ENCODE data around the gene LYG2.
"Not testable (repeated sequence)": the region's sequence is repeated elsewhere in the genome, so short reads cannot be mapped to it uniquely, and the experiment has no call there.

The LYG2 gene

GRCh38 chr2:99200076-99200800 is 55.2 kb downstream of the LYG2 start:
- no peak for DNase-seq (ENCODE audit: low read depth)
- TF ChIP-seq CTCF (conservative IDR thresholded peaks at IDR 0.05; ENCODE audit: low read depth, low read length): no peak
- no peak overlapping the region for H3K4me3 ChIP-seq (ENCODE audit: low read length)

DNA sequence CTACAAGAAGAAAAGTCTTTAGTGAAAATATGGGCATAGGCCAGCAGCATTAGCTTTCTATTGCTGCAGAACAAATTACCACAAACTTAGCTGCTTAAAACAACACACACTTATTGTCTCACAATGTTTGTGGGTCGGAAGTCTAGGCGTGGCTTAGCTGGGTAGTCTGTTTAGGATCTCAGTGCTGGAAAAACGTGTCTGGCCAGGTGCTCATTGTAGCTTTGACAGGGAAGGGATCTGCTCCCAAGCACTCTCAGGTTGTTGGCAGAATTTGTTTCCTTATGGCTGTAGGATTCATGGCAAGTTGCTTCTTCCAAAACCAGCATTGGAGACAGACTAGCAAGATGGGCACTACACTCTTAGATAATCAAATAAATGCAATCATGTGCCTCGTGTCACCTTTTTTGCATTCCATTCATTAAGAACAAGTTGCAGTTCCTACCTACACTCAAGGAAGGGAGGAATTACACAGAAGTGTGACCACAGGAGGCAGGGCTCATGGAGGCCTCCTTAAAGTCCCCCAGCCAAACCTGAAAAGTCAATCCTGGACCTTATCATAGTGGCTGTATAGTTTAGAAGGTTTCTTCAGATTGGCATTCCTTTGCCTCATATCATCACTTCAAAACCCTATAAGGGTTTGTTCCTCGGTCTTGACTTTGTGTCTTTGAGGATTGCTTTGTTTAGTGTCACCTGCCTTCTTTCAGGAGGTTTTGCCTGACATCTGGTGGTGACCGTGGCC is 57.2 kb downstream of the LYG2 start:
- no peak overlapping the region for H3K4me3 ChIP-seq (ENCODE audit: low read length)
- no peak for DNase-seq (ENCODE audit: low read depth)
- TF ChIP-seq CTCF (conservative IDR thresholded peaks at IDR 0.05; ENCODE audit: low read depth, low read length): no peak

DNA sequence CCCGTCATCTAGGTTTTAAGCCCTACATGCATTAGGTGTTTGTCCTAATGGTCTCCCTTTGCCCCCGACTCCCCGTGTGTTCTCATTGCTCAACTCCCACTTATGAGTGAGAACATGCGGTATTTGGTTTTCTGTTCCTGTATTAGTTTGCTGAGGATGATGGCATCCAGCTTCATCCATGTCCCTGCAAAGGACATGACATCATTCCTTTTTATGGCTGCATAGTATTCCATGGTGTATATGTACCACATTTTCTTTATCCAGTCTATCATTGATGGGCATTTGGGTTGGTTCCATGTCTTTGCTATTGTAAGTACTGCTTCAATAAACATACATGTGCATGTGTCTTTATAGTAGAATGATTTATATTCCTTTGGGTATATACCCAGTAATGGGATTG is 63.1 kb downstream of the LYG2 start:
- not testable (repeated sequence) for DNase-seq (ENCODE audit: low read depth); H3K4me3 ChIP-seq (ENCODE audit: low read length)
